Caco-2 (cell line): ENCODE results near the gene ATPAF2. TPM values are rescaled to one million over a fixed set of nuclear protein-coding genes. Genes with fewer than 3 reads are reported as not detected.

Experiments used
- BruUV-seq: library from RNA; stranded (reverse); fragments of 400-500 nt; replicated peaks from 2 replicates; lab custom pipeline; 2021; lab: Mats Ljungman, UMichigan
- CTCF ChIA-PET: fragments of 300-600 bp; sonication (Branson Sonifier 250); formaldehyde crosslinking; loops from one replicate; lab custom pipeline; 2022; ENCODE audit warnings: antibody characterized with exemption; lab: Charles Lee
- POLR2A ChIA-PET: fragments of 300-600 bp; sonication (Branson Sonifier 250); formaldehyde crosslinking; loops from one replicate; lab custom pipeline; 2022; ENCODE audit warnings: antibody characterized with exemption; lab: Charles Lee
- DNase-seq, 2 experiments: peaks; one replicate each; pipeline versions ENCODE4 v3.0.0 to v3.0.0-alpha.2; 2020 to 2022
- H3K27me3 ChIP-seq: replicated peaks from 2 replicates; pipeline ENCODE4 v1.6.0; 2011; ENCODE audit warnings: low read length; ENCODE audit not compliant: control insufficient read depth, insufficient read depth
- H3K36me3 ChIP-seq: 2 replicates; pipeline ENCODE4 v1.5.1; 2011; ENCODE audit warnings: low read length; ENCODE audit not compliant: control insufficient read depth, insufficient read depth
- H3K4me1 ChIP-seq: fragments of 250-450 bp; sonication (Bioruptor Pico); 2 replicates; pipeline ENCODE4 v1.5.1; 2020; ENCODE audit warnings: mild to moderate bottlenecking
- H3K4me3 ChIP-seq: 2 replicates; pipeline ENCODE4 v1.5.1; 2011; ENCODE audit warnings: low read depth, mild to moderate bottlenecking, control low read depth, low read length
- H3K9me3 ChIP-seq: fragments of 250-450 bp; sonication (Bioruptor Pico); 2 replicates; pipeline ENCODE4 v1.5.1; 2020; ENCODE audit warnings: mild to moderate bottlenecking, moderate library complexity
- H3K27ac Mint-ChIP-seq: one replicate; pipeline ENCODE4 v1.8.0; 2022; ENCODE audit warnings: mixed read lengths; ENCODE audit not compliant: unreplicated experiment
- H3K27me3 Mint-ChIP-seq: one replicate; pipeline ENCODE4 v1.8.0; 2022; ENCODE audit warnings: mixed read lengths; ENCODE audit not compliant: insufficient read depth, unreplicated experiment
- H3K36me3 Mint-ChIP-seq: one replicate; pipeline ENCODE4 v1.8.0; 2022; ENCODE audit warnings: mild to moderate bottlenecking, mixed read lengths; ENCODE audit not compliant: insufficient read depth, unreplicated experiment
- H3K4me1 Mint-ChIP-seq: one replicate; pipeline ENCODE4 v1.8.0; 2022; ENCODE audit warnings: low read depth, mixed read lengths; ENCODE audit not compliant: unreplicated experiment
- H3K4me3 Mint-ChIP-seq: one replicate; pipeline ENCODE4 v1.8.0; 2022; ENCODE audit warnings: mild to moderate bottlenecking, moderate library complexity, mixed read lengths; ENCODE audit not compliant: unreplicated experiment
- H3K9me3 Mint-ChIP-seq: one replicate; pipeline ENCODE4 v1.8.0; 2022; ENCODE audit warnings: mixed read lengths; ENCODE audit not compliant: unreplicated experiment
- intact Hi-C: fragments of 100-400 bp; cut with micrococcal nuclease; formaldehyde crosslinking; loops from one replicate; pipeline ENCODE4 v1.10.0; 2022; ENCODE audit not compliant: unreplicated experiment
- total RNA-seq: library from RNA; stranded (reverse); gene quantifications from 2 replicates; pipeline ENCODE4 v1.2.3, GENCODE V29; 2022
- TF ChIP-seq, protein P1 (sequence below), 2 experiments: fragments of 200-600 bp in 1 of 2; IDR thresholded peaks; 1 replicate in 1 of 2; 2 replicates in 1 of 2; pipeline versions ENCODE4 v1.5.1 to v1.8.0; 2011 to 2022; ENCODE audit warnings: antibody characterized with exemption in 1 of 2, control low read depth in 1 of 2, inconsistent platforms in 1 of 2, low read depth in 1 of 2, low read length in 1 of 2, mild to moderate bottlenecking in 1 of 2, moderate library complexity in 1 of 2; ENCODE audit not compliant: insufficient read depth in 1 of 2, severe bottlenecking in 1 of 2, unreplicated experiment in 1 of 2

ATPAF2 gene
- total RNA-seq, 1 experiment from 2014 or later, result 37.9 TPM

DNA sequence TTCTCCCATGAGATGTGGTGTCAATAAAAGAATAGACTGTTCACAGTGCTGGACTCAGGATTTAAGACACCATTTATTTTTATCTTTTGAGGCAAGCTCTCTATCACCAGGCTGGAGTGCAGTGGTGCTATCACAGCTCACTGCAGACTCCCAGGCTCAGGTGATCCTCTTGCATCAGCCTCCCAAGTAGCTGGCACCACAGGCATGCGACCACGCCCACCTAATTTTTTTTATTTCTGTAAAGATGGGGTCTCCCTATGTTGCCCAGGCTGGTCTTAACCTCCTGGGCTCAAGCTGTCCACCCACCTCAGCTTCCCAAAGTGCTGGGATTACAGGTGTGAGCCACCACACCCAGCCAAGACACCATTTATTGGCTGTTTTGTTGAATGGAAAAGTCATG, 30.1 kb upstream of the ATPAF2 start:
- no peak overlapping the region for H3K4me3 Mint-ChIP-seq
- H3K27me3 ChIP-seq, result no peaks in the 10 kb centered on the region
- no peaks in the 10 kb centered on the region for H3K36me3 Mint-ChIP-seq
- no peak overlapping the region for H3K4me3 ChIP-seq
- CTCF ChIA-PET, result no interaction called here
- POLR2A ChIA-PET, result no interaction called here
- intact Hi-C loops, result no loop called here
- TF ChIP-seq, protein P1, sequence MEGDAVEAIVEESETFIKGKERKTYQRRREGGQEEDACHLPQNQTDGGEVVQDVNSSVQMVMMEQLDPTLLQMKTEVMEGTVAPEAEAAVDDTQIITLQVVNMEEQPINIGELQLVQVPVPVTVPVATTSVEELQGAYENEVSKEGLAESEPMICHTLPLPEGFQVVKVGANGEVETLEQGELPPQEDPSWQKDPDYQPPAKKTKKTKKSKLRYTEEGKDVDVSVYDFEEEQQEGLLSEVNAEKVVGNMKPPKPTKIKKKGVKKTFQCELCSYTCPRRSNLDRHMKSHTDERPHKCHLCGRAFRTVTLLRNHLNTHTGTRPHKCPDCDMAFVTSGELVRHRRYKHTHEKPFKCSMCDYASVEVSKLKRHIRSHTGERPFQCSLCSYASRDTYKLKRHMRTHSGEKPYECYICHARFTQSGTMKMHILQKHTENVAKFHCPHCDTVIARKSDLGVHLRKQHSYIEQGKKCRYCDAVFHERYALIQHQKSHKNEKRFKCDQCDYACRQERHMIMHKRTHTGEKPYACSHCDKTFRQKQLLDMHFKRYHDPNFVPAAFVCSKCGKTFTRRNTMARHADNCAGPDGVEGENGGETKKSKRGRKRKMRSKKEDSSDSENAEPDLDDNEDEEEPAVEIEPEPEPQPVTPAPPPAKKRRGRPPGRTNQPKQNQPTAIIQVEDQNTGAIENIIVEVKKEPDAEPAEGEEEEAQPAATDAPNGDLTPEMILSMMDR (IDR thresholded peaks at IDR 0.05; ENCODE audit: insufficient read depth in 1 of 2, low read depth in 1 of 2, low read length in 1 of 2, severe bottlenecking in 1 of 2, unreplicated experiment in 1 of 2), result no peak
- no peak for DNase-seq
- H3K36me3 ChIP-seq, result no peaks in the 10 kb centered on the region
- H3K4me1 Mint-ChIP-seq, result no peaks in the 10 kb centered on the region
- no peaks in the 10 kb centered on the region for H3K27me3 Mint-ChIP-seq
- H3K9me3 ChIP-seq, result no peaks in the 10 kb centered on the region
- H3K4me1 ChIP-seq, result no peaks in the 10 kb centered on the region
- BruUV-seq, result no TSS peak
- H3K27ac Mint-ChIP-seq, result no peak overlapping the region
- H3K9me3 Mint-ChIP-seq, result no peaks in the 10 kb centered on the region

DNA sequence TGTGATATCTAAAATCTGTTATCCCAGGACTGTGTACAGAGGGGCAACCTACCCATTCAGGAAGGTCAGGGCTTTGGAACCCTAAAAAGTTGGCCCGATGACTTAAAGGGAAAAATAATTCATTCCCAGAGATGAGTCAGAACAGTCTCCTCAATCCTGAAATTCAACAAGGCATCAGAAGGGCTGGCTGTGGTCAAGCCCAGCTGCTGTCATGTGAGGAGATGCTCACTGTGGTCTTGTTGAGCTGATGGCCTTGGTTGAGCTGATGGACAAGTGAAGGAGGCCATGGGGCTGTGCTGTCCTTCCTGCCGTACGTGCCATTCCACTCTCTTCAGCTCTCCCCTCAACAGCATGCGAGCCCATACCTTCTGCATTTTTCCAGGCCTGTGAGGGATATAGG, 27.9 kb upstream of the ATPAF2 start:
- H3K9me3 ChIP-seq, result no peaks in the 10 kb centered on the region
- H3K4me1 ChIP-seq, result no peaks in the 10 kb centered on the region
- TF ChIP-seq, protein P1 (IDR thresholded peaks at IDR 0.05; ENCODE audit: insufficient read depth in 1 of 2, low read depth in 1 of 2, low read length in 1 of 2, severe bottlenecking in 1 of 2, unreplicated experiment in 1 of 2), result no peak
- Mint-ChIP-seq H3K4me3 (no peak overlapping the region), H3K27ac (no peak overlapping the region), H3K36me3 (no peaks in the 10 kb centered on the region), H3K27me3 (no peaks in the 10 kb centered on the region), H3K4me1 (no peaks in the 10 kb centered on the region), H3K9me3 (no peaks in the 10 kb centered on the region)
- CTCF ChIA-PET, result no interaction called here
- POLR2A ChIA-PET, result no interaction called here
- no peak overlapping the region for H3K4me3 ChIP-seq
- H3K27me3 ChIP-seq, result no peaks in the 10 kb centered on the region
- BruUV-seq, result no TSS peak
- no peaks in the 10 kb centered on the region for H3K36me3 ChIP-seq
- DNase-seq, result no peak
- intact Hi-C loops, result no loop called here

DNA sequence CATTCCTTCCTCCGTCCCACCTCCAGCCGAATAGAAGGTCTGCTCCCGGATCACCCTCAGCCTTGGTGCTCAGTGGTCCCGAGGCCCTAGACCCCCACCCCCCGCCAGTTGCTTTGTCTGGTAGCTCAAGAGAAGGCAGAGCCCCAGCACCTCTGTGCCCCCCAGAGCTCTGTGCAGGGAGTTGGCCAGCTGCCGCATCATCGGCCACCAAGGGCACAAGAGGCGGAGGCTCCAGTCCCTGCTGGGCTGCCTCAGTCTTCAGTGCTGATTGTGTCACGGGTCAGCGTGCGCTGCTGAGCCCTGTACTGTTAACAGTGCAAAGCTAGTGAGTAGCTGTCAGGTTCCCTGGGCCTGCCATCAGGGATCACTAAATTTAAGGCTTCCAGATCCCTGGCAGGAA, 26.6 kb upstream of the ATPAF2 start:
- H3K27ac Mint-ChIP-seq, result no peak overlapping the region
- H3K27me3 Mint-ChIP-seq, result no peaks in the 10 kb centered on the region
- Histone ChIP-seq H3K36me3 (no peaks in the 10 kb centered on the region; the same call in 1 of the 2 replicates), H3K27me3 (no peaks in the 10 kb centered on the region), H3K9me3 (no peaks in the 10 kb centered on the region), H3K4me3 (no peak overlapping the region), H3K4me1 (no peaks in the 10 kb centered on the region)
- H3K4me1 Mint-ChIP-seq, result no peaks in the 10 kb centered on the region
- TF ChIP-seq, protein P1 (IDR thresholded peaks at IDR 0.05; ENCODE audit: insufficient read depth in 1 of 2, low read depth in 1 of 2, low read length in 1 of 2, severe bottlenecking in 1 of 2, unreplicated experiment in 1 of 2), result no peak
- BruUV-seq, result no TSS peak
- POLR2A ChIA-PET, result no interaction called here
- H3K4me3 Mint-ChIP-seq, result no peak overlapping the region
- intact Hi-C loops, result no loop called here
- H3K36me3 Mint-ChIP-seq, result no peaks in the 10 kb centered on the region
- H3K9me3 Mint-ChIP-seq, result no peaks in the 10 kb centered on the region
- DNase-seq, result no peak
- CTCF ChIA-PET, result interaction anchor here (0.6 kb wide), 1 partner anchor 18 kb away, joined by 3 read pairs; no protein-coding TSS in a partner anchor
